Testis (tissue), 3 donors: ENCODE data around the gene PINLYP. TPM values are rescaled to one million over a fixed set of nuclear protein-coding genes. Genes with fewer than 3 reads are reported as not detected.

Experiments used
- DNase-seq: peaks from one replicate; pipeline ENCODE4 v3.0.0-alpha.2; 2019
- H3K27ac ChIP-seq, 2 donors: fragments of 200-600 bp; sonication (generic); one replicate each; pipeline ENCODE4 v1.5.1; 2019
- H3K27me3 ChIP-seq: fragments of 200-600 bp; sonication (generic); one replicate; pipeline ENCODE4 v1.5.1; 2019
- H3K36me3 ChIP-seq: fragments of 200-600 bp; sonication (generic); one replicate; pipeline ENCODE4 v1.5.1; 2017; ENCODE audit warnings: low read depth; ENCODE audit errors: missing control alignments
- H3K4me1 ChIP-seq: fragments of 200-600 bp; sonication (generic); one replicate; pipeline ENCODE4 v1.5.1; 2019
- H3K4me3 ChIP-seq, 2 donors: fragments of 200-600 bp; sonication (generic); one replicate each; pipeline ENCODE4 v1.5.1; 2017 to 2019
- H3K9me3 ChIP-seq: fragments of 200-600 bp; sonication (generic); one replicate; pipeline ENCODE4 v1.5.1; 2017
- CTCF ChIP-seq, 3 experiments: fragments of 450-650 bp in 2 of 3; fragments of 200-600 bp in 1 of 3; sonication (generic) in 1 of 3; IDR thresholded peaks; one replicate each; pipeline ENCODE4 v1.5.1; 2016 to 2019; ENCODE audit warnings: antibody characterized with exemption in 3 of 3, mild to moderate bottlenecking in 2 of 3, moderate library complexity in 1 of 3
- POLR2A ChIP-seq: fragments of 450-650 bp; IDR thresholded peaks from one replicate; pipeline ENCODE4 v1.6.1; 2017; ENCODE audit warnings: antibody characterized with exemption, mild to moderate bottlenecking, moderate library complexity
- WGBS, 2 donors: methylation state at CpG; one replicate each; pipeline ENCODE4 v1.1.5; 2018; 5-methylcytosine and 5-hydroxymethylcytosine counted together
- intact Hi-C: fragments of 100-400 bp; cut with DNase I; formaldehyde crosslinking; loops from one replicate; pipeline ENCODE4 v1.15.1; 2023; ENCODE audit warnings: low total_unique reads
- polyA plus RNA-seq: library from polyadenylated mRNA; stranded (reverse); fragments of 350-450 nt; fragmentation: Illumina TruSeq; extraction: RNeasy Lipid Tissue Mini Kit (QIAGEN cat#74804); gene quantifications from one replicate; pipeline ENCODE4 v1.2.3, GENCODE V29; 2014; ENCODE audit warnings: low read depth, low replicate concordance; ENCODE audit not compliant: insufficient read depth
- total RNA-seq, 2 donors: library from RNA; depleted of rRNA; stranded (reverse); fragments of >200 nt; gene quantifications; one replicate each; pipeline ENCODE4 v1.2.3, GENCODE V29; 2016

PINLYP gene
- total and polyA plus RNA-seq, 3 donors from 2014 or later, result 5.8 to 9.9 (median 5.9) TPM

- no peaks in the 10 kb centered on the region for H3K9me3 ChIP-seq
- no peak overlapping the region for H3K4me3 ChIP-seq
- TF ChIP-seq POLR2A, result no peak
- no peak for TF ChIP-seq CTCF (IDR thresholded peaks at IDR 0.05)
- DNase-seq, result no peak
- 90 to 93% methylated on average over 2 of the region's 2 CpGs for WGBS, 2 donors
- H3K36me3 ChIP-seq, result no peaks in the 10 kb centered on the region
- intact Hi-C loops, result no loop called here
- no peak overlapping the region for H3K27ac ChIP-seq
- H3K4me1 ChIP-seq, result no peaks in the 10 kb centered on the region
- H3K27me3 ChIP-seq, result no peaks in the 10 kb centered on the region
Observed at GRCh38 chr19:43548706-43549105, 26.9 kb upstream of the PINLYP start.

DNA sequence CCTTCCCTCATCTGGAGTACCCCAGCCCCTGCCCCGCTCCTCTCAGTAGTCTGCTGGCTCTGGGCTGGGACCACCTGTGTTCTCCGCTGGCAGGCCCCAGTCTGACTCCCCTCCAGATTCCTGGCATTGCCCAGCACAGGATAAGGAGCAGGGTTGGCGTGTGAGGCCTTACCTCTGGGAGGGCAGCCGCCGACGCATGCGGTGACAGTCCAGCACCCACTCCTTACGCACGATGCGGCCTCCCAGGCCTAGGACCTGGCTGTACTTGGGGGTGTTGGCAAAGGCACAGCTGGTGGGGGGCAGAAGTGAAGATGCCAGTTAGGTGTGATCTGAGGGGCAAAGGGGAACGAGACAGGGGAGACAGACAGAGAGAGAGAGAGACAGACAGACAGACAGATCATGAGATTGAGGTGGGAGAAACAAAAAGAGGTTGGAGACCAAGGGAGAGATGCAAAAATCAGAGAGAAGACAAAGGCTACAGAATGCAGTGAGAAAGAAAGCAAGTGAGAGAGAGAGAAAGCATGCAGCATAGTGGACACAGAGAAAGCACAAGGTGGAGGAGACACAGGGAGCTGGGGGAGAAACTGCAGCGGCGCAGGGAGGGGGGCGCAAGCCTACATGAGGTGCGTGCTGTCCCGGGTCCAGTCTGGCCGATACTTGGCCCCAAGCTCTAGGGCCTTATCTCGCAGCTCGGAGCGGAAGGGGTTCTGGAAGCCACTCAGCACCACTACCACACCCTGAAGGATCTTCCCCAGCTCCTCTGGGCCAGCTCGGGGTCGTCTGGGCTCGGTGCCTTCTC, 24.0 kb upstream of the PINLYP start:
- TF ChIP-seq CTCF (IDR thresholded peaks at IDR 0.05), result no peak
- TF ChIP-seq POLR2A, result no peak
- Histone ChIP-seq H3K27ac (no peak overlapping the region), H3K4me3 (no peak overlapping the region), H3K4me1 (no peaks in the 10 kb centered on the region), H3K36me3 (no peaks in the 10 kb centered on the region), H3K9me3 (no peaks in the 10 kb centered on the region), H3K27me3 (no peaks in the 10 kb centered on the region)
- WGBS, 2 donors, result 91 to 92% methylated on average over 20 to 23 of the region's 23 CpGs
- no peak for DNase-seq
- intact Hi-C loops, result no loop called here

GRCh38 chr19:43552198-43552450, 23.5 kb upstream of the PINLYP start:
- H3K27ac ChIP-seq, result no peak overlapping the region
- intact Hi-C loops, result no loop called here
- 84 to 93% methylated on average over 3 of the region's 3 CpGs for WGBS, 2 donors
- TF ChIP-seq POLR2A (no peak), CTCF (IDR thresholded peaks at IDR 0.05) (no peak)
- no peaks in the 10 kb centered on the region for H3K4me1 ChIP-seq
- no peaks in the 10 kb centered on the region for H3K9me3 ChIP-seq
- H3K4me3 ChIP-seq, result no peak overlapping the region
- no peak for DNase-seq
- no peaks in the 10 kb centered on the region for H3K36me3 ChIP-seq
- no peaks in the 10 kb centered on the region for H3K27me3 ChIP-seq

DNA sequence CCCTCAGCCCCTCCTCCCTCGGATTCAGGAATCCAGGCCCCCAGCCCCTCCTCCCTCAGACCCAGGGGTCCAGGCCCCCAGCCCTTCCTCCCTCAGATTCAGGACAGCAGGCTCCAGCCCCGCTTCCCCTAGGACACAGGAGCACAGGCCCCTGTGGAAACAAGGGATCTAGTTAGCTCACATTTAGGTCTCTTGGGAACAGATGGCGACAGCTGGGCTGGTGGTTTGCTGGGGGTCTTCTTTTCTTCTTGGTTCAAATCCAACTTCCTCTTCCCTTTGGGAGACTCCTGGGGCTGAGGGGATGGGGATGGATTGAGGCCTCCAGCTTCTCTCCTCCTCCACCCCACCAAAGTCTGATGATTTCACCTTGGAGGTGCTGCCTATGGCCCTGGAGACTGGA, 23.0 kb upstream of the PINLYP start:
- Histone ChIP-seq H3K36me3 (no peaks in the 10 kb centered on the region), H3K4me1 (no peaks in the 10 kb centered on the region), H3K27ac (no peak overlapping the region), H3K9me3 (no peaks in the 10 kb centered on the region), H3K27me3 (no peaks in the 10 kb centered on the region), H3K4me3 (no peak overlapping the region)
- TF ChIP-seq CTCF (IDR thresholded peaks at IDR 0.05), result no peak
- TF ChIP-seq POLR2A, result no peak
- intact Hi-C loops, result no loop called here
- 100% methylated on average over 2 to 3 of the region's 3 CpGs for WGBS, 2 donors
- no peak for DNase-seq

- Histone ChIP-seq H3K9me3 (no peaks in the 10 kb centered on the region), H3K27me3 (no peaks in the 10 kb centered on the region), H3K27ac (no peak overlapping the region), H3K4me3 (no peak overlapping the region), H3K36me3 (no peaks in the 10 kb centered on the region), H3K4me1 (no peaks in the 10 kb centered on the region)
- no peak for DNase-seq
- 88 to 94% methylated on average over 4 of the region's 4 CpGs for WGBS, 2 donors
- intact Hi-C loops, result no loop called here
- TF ChIP-seq CTCF (IDR thresholded peaks at IDR 0.05), result no peak
Observed at GRCh38 chr19:43553656-43554055, 21.9 kb upstream of the PINLYP start.
